TTC549 (cell line): ENCODE measurements around the gene FIBCD1.

ENCODE experiments used
- FAIRE-seq: peaks from 2 replicates; lab custom pipeline; 2012; peaks lifted over from hg19 to GRCh38; lab: Jason Lieb, UNC

FIBCD1 gene

GRCh38 chr9:130893341-130894101 lies 45.5 kb downstream of the FIBCD1 start:
- no peak for FAIRE-seq

- FAIRE-seq = no peak
These were observed 46.4 kb downstream of the FIBCD1 start for GRCh38 chr9:130892477-130893304.

- no peak for FAIRE-seq
These were observed 47.2 kb downstream of the FIBCD1 start for GRCh38 chr9:130891688-130892476.

- FAIRE-seq = no peak
These were observed 48.0 kb downstream of the FIBCD1 start for GRCh38 chr9:130890870-130891687.

- no peak for FAIRE-seq
These were observed 48.9 kb downstream of the FIBCD1 start for GRCh38 chr9:130890124-130890523.

- no peak for FAIRE-seq
These were observed 50.7 kb downstream of the FIBCD1 start for GRCh38 chr9:130888146-130888885.

- no peak for FAIRE-seq
These were observed 51.4 kb downstream of the FIBCD1 start for GRCh38 chr9:130887494-130888144.

GRCh38 chr9:130886981-130887380 lies 52.1 kb downstream of the FIBCD1 start:
- no peak for FAIRE-seq

GRCh38 chr9:130885484-130886375 lies 53.3 kb downstream of the FIBCD1 start:
- FAIRE-seq = no peak

GRCh38 chr9:130884542-130885483 lies 54.2 kb downstream of the FIBCD1 start:
- no peak for FAIRE-seq

GRCh38 chr9:130884111-130884531 lies 54.9 kb downstream of the FIBCD1 start:
- FAIRE-seq = no peak

- no peak for FAIRE-seq
These were observed 55.6 kb downstream of the FIBCD1 start for GRCh38 chr9:130883479-130883878.

- no peak for FAIRE-seq
These were observed 56.3 kb downstream of the FIBCD1 start for GRCh38 chr9:130882696-130883225.

GRCh38 chr9:130881516-130881915 lies 57.5 kb downstream of the FIBCD1 start:
- FAIRE-seq = no peak

GRCh38 chr9:130880599-130881220 lies 58.3 kb downstream of the FIBCD1 start:
- FAIRE-seq = no peak

GRCh38 chr9:130879863-130880411 lies 59.1 kb downstream of the FIBCD1 start:
- FAIRE-seq = no peak

GRCh38 chr9:130878295-130878694 lies 60.8 kb downstream of the FIBCD1 start:
- no peak for FAIRE-seq
